ENCODE data around the gene C19orf81.
"Not testable (repeated sequence)": the region's sequence is repeated elsewhere in the genome, so short reads cannot be mapped to it uniquely, and the experiment has no call there.

- not testable (repeated sequence) for TF ChIP-seq ZNF18 (tag by site-specific recombination; IDR thresholded peaks at IDR 0.05); ZSCAN30 (tag by site-specific recombination; IDR thresholded peaks at IDR 0.05); ZNF433 (tag by site-specific recombination; IDR thresholded peaks at IDR 0.05; ENCODE audit: low read depth); ZEB2 (tag by site-specific recombination; IDR thresholded peaks at IDR 0.05); SP2 (tag by site-specific recombination; IDR thresholded peaks at IDR 0.05); CTCF (tag by site-specific recombination; IDR thresholded peaks at IDR 0.05); ZNF558 (tag by site-specific recombination; IDR thresholded peaks at IDR 0.05); ZNF239 (tag by site-specific recombination; IDR thresholded peaks at IDR 0.05); ZNF629 (tag by site-specific recombination; IDR thresholded peaks at IDR 0.05); TCF7L2 (IDR thresholded peaks at IDR 0.05; ENCODE audit: borderline replicate concordance, low read depth, low read length); ZNF658 (tag by site-specific recombination; IDR thresholded peaks at IDR 0.05)
- TF ChIP-seq, protein P1, sequence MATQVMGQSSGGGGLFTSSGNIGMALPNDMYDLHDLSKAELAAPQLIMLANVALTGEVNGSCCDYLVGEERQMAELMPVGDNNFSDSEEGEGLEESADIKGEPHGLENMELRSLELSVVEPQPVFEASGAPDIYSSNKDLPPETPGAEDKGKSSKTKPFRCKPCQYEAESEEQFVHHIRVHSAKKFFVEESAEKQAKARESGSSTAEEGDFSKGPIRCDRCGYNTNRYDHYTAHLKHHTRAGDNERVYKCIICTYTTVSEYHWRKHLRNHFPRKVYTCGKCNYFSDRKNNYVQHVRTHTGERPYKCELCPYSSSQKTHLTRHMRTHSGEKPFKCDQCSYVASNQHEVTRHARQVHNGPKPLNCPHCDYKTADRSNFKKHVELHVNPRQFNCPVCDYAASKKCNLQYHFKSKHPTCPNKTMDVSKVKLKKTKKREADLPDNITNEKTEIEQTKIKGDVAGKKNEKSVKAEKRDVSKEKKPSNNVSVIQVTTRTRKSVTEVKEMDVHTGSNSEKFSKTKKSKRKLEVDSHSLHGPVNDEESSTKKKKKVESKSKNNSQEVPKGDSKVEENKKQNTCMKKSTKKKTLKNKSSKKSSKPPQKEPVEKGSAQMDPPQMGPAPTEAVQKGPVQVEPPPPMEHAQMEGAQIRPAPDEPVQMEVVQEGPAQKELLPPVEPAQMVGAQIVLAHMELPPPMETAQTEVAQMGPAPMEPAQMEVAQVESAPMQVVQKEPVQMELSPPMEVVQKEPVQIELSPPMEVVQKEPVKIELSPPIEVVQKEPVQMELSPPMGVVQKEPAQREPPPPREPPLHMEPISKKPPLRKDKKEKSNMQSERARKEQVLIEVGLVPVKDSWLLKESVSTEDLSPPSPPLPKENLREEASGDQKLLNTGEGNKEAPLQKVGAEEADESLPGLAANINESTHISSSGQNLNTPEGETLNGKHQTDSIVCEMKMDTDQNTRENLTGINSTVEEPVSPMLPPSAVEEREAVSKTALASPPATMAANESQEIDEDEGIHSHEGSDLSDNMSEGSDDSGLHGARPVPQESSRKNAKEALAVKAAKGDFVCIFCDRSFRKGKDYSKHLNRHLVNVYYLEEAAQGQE (tag by site-specific recombination; IDR thresholded peaks at IDR 0.05): not testable (repeated sequence)
- TF ChIP-seq, protein P2, sequence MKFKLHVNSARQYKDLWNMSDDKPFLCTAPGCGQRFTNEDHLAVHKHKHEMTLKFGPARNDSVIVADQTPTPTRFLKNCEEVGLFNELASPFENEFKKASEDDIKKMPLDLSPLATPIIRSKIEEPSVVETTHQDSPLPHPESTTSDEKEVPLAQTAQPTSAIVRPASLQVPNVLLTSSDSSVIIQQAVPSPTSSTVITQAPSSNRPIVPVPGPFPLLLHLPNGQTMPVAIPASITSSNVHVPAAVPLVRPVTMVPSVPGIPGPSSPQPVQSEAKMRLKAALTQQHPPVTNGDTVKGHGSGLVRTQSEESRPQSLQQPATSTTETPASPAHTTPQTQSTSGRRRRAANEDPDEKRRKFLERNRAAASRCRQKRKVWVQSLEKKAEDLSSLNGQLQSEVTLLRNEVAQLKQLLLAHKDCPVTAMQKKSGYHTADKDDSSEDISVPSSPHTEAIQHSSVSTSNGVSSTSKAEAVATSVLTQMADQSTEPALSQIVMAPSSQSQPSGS (tag by site-specific recombination; IDR thresholded peaks at IDR 0.05; ENCODE audit: low read depth): not testable (repeated sequence)
- TF ChIP-seq, protein P3, sequence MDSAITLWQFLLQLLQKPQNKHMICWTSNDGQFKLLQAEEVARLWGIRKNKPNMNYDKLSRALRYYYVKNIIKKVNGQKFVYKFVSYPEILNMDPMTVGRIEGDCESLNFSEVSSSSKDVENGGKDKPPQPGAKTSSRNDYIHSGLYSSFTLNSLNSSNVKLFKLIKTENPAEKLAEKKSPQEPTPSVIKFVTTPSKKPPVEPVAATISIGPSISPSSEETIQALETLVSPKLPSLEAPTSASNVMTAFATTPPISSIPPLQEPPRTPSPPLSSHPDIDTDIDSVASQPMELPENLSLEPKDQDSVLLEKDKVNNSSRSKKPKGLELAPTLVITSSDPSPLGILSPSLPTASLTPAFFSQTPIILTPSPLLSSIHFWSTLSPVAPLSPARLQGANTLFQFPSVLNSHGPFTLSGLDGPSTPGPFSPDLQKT (IDR thresholded peaks at IDR 0.05; ENCODE audit: borderline replicate concordance, low read depth, low read length): not testable (repeated sequence)
Measured at GRCh38 chr19:50618379-50618778, 30.9 kb upstream of the C19orf81 start.
